ACHN (cell line): ENCODE results near the gene KIF21A.
A peak's percentile ranks its signal among the peaks of the same experiment; 100 is the strongest.

Source experiments
- DNase-seq: peaks from one replicate; pipeline ENCODE4 v3.0.0-alpha.2; 2015
- in situ Hi-C: cut with HindIII; loops from 2 replicates; pipeline ENCODE4 v1.10.0; 2017; ENCODE audit warnings: low sequenced_read_pairs, low pct_ligation_motif_present, low pct_unique_long_range_greater_than_20kb

Gene KIF21A

GRCh38 chr12:39440101-39440500 lies 2.8 kb downstream of the KIF21A start:
- peak; percentile 79 for DNase-seq
- in situ Hi-C loops = no loop called here

GRCh38 chr12:39435531-39435930 lies 7.4 kb downstream of the KIF21A start:
- no peak for DNase-seq
- in situ Hi-C loops = no loop called here

GRCh38 chr12:39431797-39432196 lies 11.1 kb downstream of the KIF21A start:
- no peak for DNase-seq
- in situ Hi-C loops = no loop called here

- in situ Hi-C loops = no loop called here
Observed at GRCh38 chr12:39431002-39431796, 11.7 kb downstream of the KIF21A start.

GRCh38 chr12:39429809-39430208 lies 13.1 kb downstream of the KIF21A start:
- no peak for DNase-seq
- in situ Hi-C loops = no loop called here

More at GRCh38 chr12:39431002-39431796, 11.7 kb downstream of the KIF21A start:
- no peak for DNase-seq

GRCh38 chr12:39427360-39427808 lies 15.5 kb downstream of the KIF21A start:
- no peak for DNase-seq
- in situ Hi-C loops = no loop called here

GRCh38 chr12:39426636-39427240 lies 16.2 kb downstream of the KIF21A start:
- DNase-seq = peak; percentile 44
- in situ Hi-C loops = no loop called here

GRCh38 chr12:39420043-39420442 lies 22.9 kb downstream of the KIF21A start:
- in situ Hi-C loops = no loop called here
- DNase-seq = no peak

DNA sequence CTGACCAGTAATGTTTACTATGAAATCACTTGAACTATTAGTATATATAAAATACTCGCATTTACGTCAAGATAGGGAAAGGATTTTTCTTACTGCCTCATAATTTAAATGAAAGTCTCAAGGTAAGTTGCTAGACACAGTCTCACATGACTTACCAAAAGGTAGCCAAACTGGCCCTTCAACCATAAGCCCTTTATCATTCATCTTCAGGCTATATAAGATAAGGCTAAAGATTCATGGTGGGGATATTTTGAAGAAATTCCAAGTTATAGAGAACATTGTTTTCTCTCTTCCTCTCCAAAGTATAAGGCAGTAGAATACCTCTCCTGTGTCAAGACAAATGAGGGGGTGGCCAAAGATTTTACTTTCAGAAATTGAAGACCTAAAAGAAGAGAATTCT lies 23.4 kb downstream of the KIF21A start:
- in situ Hi-C loops = no loop called here
- DNase-seq = no peak

DNA sequence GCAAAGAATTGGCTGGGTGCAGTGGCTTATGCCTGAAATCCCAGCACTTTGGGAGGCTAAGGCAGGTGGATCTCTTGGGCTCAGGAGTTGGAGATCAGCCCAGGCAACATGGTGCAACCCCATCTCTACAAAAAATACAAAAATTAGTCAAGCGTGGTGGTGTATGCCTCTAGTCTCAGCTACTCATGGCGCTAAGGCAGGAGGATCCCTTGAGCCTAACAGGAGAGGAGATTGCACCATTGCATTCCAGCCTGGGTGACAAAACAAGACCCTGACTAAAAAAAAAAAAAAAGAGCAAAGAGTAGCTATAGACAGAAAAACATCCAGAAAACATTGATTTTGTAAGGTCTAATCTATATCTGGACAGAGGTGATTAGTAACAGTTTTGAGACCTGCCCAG lies 25.0 kb downstream of the KIF21A start:
- in situ Hi-C loops = no loop called here
- no peak for DNase-seq

GRCh38 chr12:39413836-39414771 lies 28.8 kb downstream of the KIF21A start:
- in situ Hi-C loops = no loop called here
- no peak for DNase-seq

GRCh38 chr12:39412210-39412609 lies 30.7 kb downstream of the KIF21A start:
- no peak for DNase-seq

DNA sequence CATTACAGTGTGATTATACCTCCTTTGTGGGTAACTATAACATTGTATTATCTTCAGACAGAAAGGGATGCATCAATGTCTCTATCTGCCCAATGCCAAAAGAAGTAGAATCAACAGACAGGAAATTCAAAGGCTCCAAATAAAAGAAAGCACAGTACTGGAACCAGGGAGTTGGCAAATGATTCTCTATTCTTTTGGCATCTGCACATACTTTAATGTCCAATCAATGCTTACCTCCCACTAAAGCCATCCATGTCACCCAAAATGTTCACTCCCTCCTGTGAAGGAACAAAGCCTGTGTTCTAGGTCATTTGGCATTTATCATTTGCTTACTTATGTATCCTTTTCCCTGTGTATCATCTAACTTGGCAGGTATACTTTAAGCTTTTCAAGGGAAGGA lies 36.7 kb downstream of the KIF21A start:
- in situ Hi-C loops = no loop called here
- peak; percentile 17 for DNase-seq

More at GRCh38 chr12:39412210-39412609, 30.7 kb downstream of the KIF21A start:
- in situ Hi-C loops = no loop called here

DNA sequence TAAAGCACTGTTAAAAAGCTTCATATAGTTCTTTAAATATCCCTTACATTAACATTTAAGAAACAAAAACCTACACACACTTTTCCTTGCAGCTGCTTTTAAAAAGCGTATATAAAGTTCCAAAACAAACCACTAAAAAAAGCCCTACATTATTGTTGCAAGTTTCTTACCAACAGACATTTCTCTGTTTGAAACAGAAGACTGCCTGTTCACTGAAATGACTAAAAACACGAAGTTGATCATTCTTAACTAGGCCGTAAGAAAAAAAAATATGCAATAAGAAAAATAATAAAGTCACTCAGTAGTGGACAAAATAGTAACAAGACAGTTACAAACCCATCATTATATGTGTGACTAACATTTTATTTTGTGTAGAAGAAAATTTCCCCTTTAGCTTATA lies 37.3 kb downstream of the KIF21A start:
- in situ Hi-C loops = no loop called here
- DNase-seq = no peak

GRCh38 chr12:39404000-39404399 lies 38.9 kb downstream of the KIF21A start:
- no peak for DNase-seq
- in situ Hi-C loops = no loop called here

- in situ Hi-C loops = no loop called here
- no peak for DNase-seq
Observed at GRCh38 chr12:39403376-39403775, 39.5 kb downstream of the KIF21A start.

GRCh38 chr12:39402922-39403321 lies 40.0 kb downstream of the KIF21A start:
- DNase-seq = peak; percentile 45
- in situ Hi-C loops = no loop called here

GRCh38 chr12:39401459-39401858 lies 41.5 kb downstream of the KIF21A start:
- DNase-seq = no peak
- in situ Hi-C loops = no loop called here

DNA sequence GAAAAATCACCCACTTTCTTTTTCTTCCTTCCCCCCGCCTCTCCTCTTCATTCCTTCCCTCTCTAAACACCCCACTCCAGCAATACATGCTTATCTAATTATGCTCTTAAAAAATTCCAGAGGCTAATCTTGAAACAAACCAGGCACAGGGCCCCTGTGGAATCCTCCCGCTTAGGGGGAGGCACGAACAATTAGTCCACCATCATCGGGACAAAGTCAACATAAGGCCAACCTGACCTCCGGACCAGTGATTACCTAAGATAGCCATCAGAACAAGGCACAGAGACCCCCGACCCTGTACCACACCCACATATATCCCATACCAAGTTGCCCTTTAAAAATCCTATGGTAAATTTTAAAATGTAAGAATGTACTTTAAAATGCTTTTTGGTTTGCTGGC lies 47.1 kb downstream of the KIF21A start:
- in situ Hi-C loops = no loop called here
- DNase-seq = no peak
